Measurements from ENCODE around the gene PPID.
A peak's percentile ranks its signal among the peaks of the same experiment; 100 is the strongest.
"Not testable (repeated sequence)": the region's sequence is repeated elsewhere in the genome, so short reads cannot be mapped to it uniquely, and the experiment has no call there.

PPID gene

GRCh38 chr4:158714937-158715336, 8.3 kb downstream of the PPID start:
- Histone ChIP-seq H2AFZ (ENCODE audit: low read length) (no peak overlapping the region), H3K27ac (ENCODE audit: low read length) (no peak overlapping the region), H4K20me1 (ENCODE audit: insufficient read depth, low read length) (no peaks in the 10 kb centered on the region), H3F3A (ENCODE audit: insufficient read depth, low read length) (no peaks in the 10 kb centered on the region), H3K27me3 (replicated peaks; ENCODE audit: insufficient read depth, low read length) (no peaks in the 10 kb centered on the region), H3K9ac (ENCODE audit: low read length) (no peak overlapping the region), H3K9me2 (replicated peaks; ENCODE audit: insufficient read depth, low read length) (no peaks in the 10 kb centered on the region), H3K4me2 (ENCODE audit: low read depth, low read length) (no peak overlapping the region), H3K4me1 (ENCODE audit: low read length) (no peaks in the 10 kb centered on the region), H3K79me2 (ENCODE audit: low read length) (peaks cover 12% of the 10 kb centered on the region; the same call in 1 of the 2 replicates), H3K36me3 (replicated peaks; ENCODE audit: insufficient read depth, low read length) (peaks cover 17% of the 10 kb centered on the region; the same call in 1 of the 2 replicates), H3K9me3 (replicated peaks; ENCODE audit: insufficient read depth, low read length) (no peaks in the 10 kb centered on the region), H3K4me3 (ENCODE audit: low read length) (no peak overlapping the region)
- DNase-seq: no peak
- TF ChIP-seq EZH2phosphoT487 (IDR thresholded peaks at IDR 0.05; ENCODE audit: low read length): no peak
- TF ChIP-seq EZH2 (optimal IDR thresholded peaks at IDR 0.05; ENCODE audit: low read depth, low read length): no peak
- TF ChIP-seq, protein P1, sequence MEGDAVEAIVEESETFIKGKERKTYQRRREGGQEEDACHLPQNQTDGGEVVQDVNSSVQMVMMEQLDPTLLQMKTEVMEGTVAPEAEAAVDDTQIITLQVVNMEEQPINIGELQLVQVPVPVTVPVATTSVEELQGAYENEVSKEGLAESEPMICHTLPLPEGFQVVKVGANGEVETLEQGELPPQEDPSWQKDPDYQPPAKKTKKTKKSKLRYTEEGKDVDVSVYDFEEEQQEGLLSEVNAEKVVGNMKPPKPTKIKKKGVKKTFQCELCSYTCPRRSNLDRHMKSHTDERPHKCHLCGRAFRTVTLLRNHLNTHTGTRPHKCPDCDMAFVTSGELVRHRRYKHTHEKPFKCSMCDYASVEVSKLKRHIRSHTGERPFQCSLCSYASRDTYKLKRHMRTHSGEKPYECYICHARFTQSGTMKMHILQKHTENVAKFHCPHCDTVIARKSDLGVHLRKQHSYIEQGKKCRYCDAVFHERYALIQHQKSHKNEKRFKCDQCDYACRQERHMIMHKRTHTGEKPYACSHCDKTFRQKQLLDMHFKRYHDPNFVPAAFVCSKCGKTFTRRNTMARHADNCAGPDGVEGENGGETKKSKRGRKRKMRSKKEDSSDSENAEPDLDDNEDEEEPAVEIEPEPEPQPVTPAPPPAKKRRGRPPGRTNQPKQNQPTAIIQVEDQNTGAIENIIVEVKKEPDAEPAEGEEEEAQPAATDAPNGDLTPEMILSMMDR (IDR thresholded peaks at IDR 0.05; ENCODE audit: low read length): no peak

GRCh38 chr4:158712622-158713021, 10.6 kb downstream of the PPID start:
- not testable (repeated sequence) for H2AFZ ChIP-seq (ENCODE audit: low read length); H3K9ac ChIP-seq (ENCODE audit: low read length); H3K4me1 ChIP-seq (ENCODE audit: low read length); H3K79me2 ChIP-seq (ENCODE audit: low read length); H3K27ac ChIP-seq (ENCODE audit: low read length); H3K27me3 ChIP-seq (replicated peaks; ENCODE audit: insufficient read depth, low read length); H4K20me1 ChIP-seq (ENCODE audit: insufficient read depth, low read length); H3K4me2 ChIP-seq (ENCODE audit: low read depth, low read length); H3F3A ChIP-seq (ENCODE audit: insufficient read depth, low read length); H3K36me3 ChIP-seq (replicated peaks; ENCODE audit: insufficient read depth, low read length); DNase-seq; H3K4me3 ChIP-seq (ENCODE audit: low read length); H3K9me3 ChIP-seq (replicated peaks; ENCODE audit: insufficient read depth, low read length); H3K9me2 ChIP-seq (replicated peaks; ENCODE audit: insufficient read depth, low read length)

GRCh38 chr4:158710814-158711213, 12.4 kb downstream of the PPID start:
- peaks cover 5% of the 10 kb centered on the region; the same call in 1 of the 2 replicates for H3K36me3 ChIP-seq (replicated peaks; ENCODE audit: insufficient read depth, low read length)
- TF ChIP-seq EZH2 (optimal IDR thresholded peaks at IDR 0.05; ENCODE audit: low read depth, low read length): no peak
- TF ChIP-seq, protein P1 (IDR thresholded peaks at IDR 0.05; ENCODE audit: low read length): peak; percentile 33
- 0 out of 2 replicates have a peak, but pooled peaks cover under 1% of the 10 kb centered on the region for H3K79me2 ChIP-seq (ENCODE audit: low read length)
- H4K20me1 ChIP-seq (ENCODE audit: insufficient read depth, low read length): no peaks in the 10 kb centered on the region
- H3F3A ChIP-seq (ENCODE audit: insufficient read depth, low read length): no peaks in the 10 kb centered on the region
- H3K27me3 ChIP-seq (replicated peaks; ENCODE audit: insufficient read depth, low read length): no peaks in the 10 kb centered on the region
- no peak overlapping the region for H3K4me3 ChIP-seq (ENCODE audit: low read length)
- no peak overlapping the region for H3K9ac ChIP-seq (ENCODE audit: low read length)
- H3K9me2 ChIP-seq (replicated peaks; ENCODE audit: insufficient read depth, low read length): no peaks in the 10 kb centered on the region
- no peak overlapping the region for H2AFZ ChIP-seq (ENCODE audit: low read length)
- H3K4me2 ChIP-seq (ENCODE audit: low read depth, low read length): no peak overlapping the region
- no peak overlapping the region for H3K27ac ChIP-seq (ENCODE audit: low read length)
- no peaks in the 10 kb centered on the region for H3K4me1 ChIP-seq (ENCODE audit: low read length)
- no peaks in the 10 kb centered on the region for H3K9me3 ChIP-seq (replicated peaks; ENCODE audit: insufficient read depth, low read length)
- no peak for DNase-seq

DNA sequence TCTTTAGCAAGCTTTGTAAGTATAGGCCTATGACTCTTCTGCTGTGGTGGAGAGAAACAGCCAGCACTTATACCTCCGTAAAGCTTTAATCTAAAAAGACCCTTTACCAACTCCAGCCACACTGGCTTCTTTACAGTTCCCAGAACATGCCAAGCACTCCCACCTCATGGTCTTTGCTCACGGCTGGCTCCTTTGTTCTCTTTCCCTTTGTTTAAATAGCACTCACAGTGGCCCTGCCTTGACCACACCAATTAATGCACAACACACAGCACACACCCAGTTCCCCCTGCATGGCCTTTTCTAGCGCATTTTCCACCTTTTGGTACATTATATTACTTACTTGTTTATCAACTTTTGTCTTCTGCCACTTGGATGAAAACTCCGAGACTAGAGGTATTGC, 18.9 kb downstream of the PPID start:
- Histone ChIP-seq H2AFZ (ENCODE audit: low read length) (no peak overlapping the region), H3K36me3 (replicated peaks; ENCODE audit: insufficient read depth, low read length) (no peaks in the 10 kb centered on the region), H3K27me3 (replicated peaks; ENCODE audit: insufficient read depth, low read length) (no peaks in the 10 kb centered on the region), H3K9me3 (replicated peaks; ENCODE audit: insufficient read depth, low read length) (no peaks in the 10 kb centered on the region), H3K4me3 (ENCODE audit: low read length) (no peak overlapping the region), H3K4me2 (ENCODE audit: low read depth, low read length) (no peak overlapping the region), H3K79me2 (ENCODE audit: low read length) (no peaks in the 10 kb centered on the region), H3K4me1 (ENCODE audit: low read length) (no peaks in the 10 kb centered on the region), H3K27ac (ENCODE audit: low read length) (no peak overlapping the region), H4K20me1 (ENCODE audit: insufficient read depth, low read length) (no peaks in the 10 kb centered on the region), H3F3A (ENCODE audit: insufficient read depth, low read length) (no peaks in the 10 kb centered on the region), H3K9ac (ENCODE audit: low read length) (no peak overlapping the region), H3K9me2 (replicated peaks; ENCODE audit: insufficient read depth, low read length) (no peaks in the 10 kb centered on the region)
- no peak for DNase-seq
- TF ChIP-seq EZH2phosphoT487 (IDR thresholded peaks at IDR 0.05; ENCODE audit: low read length) (no peak), EZH2 (optimal IDR thresholded peaks at IDR 0.05; ENCODE audit: low read depth, low read length) (no peak)
- TF ChIP-seq, protein P1 (IDR thresholded peaks at IDR 0.05; ENCODE audit: low read length): no peak
